Fibroblast of villous mesenchyme (primary cell): ENCODE data around the gene CAB39L. TPM values are rescaled to one million over a fixed set of nuclear protein-coding genes. Genes with fewer than 3 reads are reported as not detected.

Experiments
- DNase-seq: peaks from one replicate; pipeline ENCODE4 v3.0.0-alpha.2; 2010; ENCODE audit warnings: low read depth
- H3K4me3 ChIP-seq: 2 replicates; pipeline ENCODE4 v1.5.1; 2011; ENCODE audit warnings: low read depth, mild to moderate bottlenecking, low read length
- CTCF ChIP-seq: IDR thresholded peaks from 2 replicates; pipeline ENCODE4 v1.5.1; 2012; ENCODE audit warnings: low read depth, mild to moderate bottlenecking, low read length; ENCODE audit not compliant: insufficient read depth
- total RNA-seq: library from RNA; depleted of rRNA; stranded (reverse); fragments of >200 nt; gene quantifications from 2 replicates; pipeline ENCODE4 v1.2.3, GENCODE V29; 2012

The CAB39L gene
- total RNA-seq, 1 donor: 15.1 TPM

GRCh38 chr13:49347650-49348385 lies 96.0 kb downstream of the CAB39L start:
- DNase-seq: no peak
- H3K4me3 ChIP-seq: no peak overlapping the region
- no peak for TF ChIP-seq CTCF

DNA sequence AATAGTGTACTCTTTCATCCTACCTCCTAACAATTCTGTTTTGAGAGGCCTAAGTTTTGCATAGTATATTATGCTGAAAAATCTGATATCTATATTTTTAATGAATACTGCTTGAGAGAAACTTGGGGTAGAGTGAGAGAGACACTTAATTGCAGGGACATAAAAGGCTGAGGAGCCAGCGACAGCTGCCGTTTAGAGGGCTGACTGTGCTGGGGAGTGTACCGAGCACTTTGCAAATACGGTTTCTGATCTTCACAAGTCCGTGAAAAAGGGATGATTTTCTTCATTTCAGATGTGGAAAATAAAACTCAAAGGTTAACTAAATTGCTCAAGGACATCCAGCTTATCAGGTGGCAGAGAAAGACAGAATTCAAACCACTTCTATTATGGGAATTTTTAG lies 97.4 kb downstream of the CAB39L start:
- DNase-seq: no peak

GRCh38 chr13:49343731-49344130 lies 100.1 kb downstream of the CAB39L start:
- H3K4me3 ChIP-seq: no peak overlapping the region
- DNase-seq: no peak
- TF ChIP-seq CTCF: no peak

More for the DNA sequence above, 97.4 kb downstream of the CAB39L start:
- no peak overlapping the region for H3K4me3 ChIP-seq
- no peak for TF ChIP-seq CTCF

DNA sequence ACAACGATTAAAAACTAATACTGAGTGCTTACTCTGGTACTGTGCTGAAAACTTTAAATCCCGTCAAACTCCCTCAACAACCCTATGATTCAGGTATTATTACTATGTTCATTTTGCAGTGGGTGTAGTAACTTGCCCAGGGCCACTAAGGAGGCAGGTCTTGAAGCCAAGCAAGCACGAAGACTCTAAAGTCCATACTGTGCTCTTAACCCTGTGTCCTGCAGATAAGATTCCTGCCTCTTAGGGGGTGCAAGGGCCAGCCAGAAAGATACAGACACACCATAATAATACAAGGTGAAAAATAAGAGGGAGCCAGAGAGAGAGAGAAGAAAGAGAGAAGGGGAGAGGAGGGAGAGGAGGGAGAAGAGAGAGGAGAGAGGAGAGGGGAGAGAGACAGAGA lies 100.6 kb downstream of the CAB39L start:
- no peak for DNase-seq
- TF ChIP-seq CTCF: no peak
- H3K4me3 ChIP-seq: no peak overlapping the region

- H3K4me3 ChIP-seq: no peak overlapping the region
- TF ChIP-seq CTCF: no peak
- no peak for DNase-seq
Measured at GRCh38 chr13:49342454-49342853, 101.4 kb downstream of the CAB39L start.

GRCh38 chr13:49341941-49342340 lies 101.9 kb downstream of the CAB39L start:
- no peak for DNase-seq
- no peak overlapping the region for H3K4me3 ChIP-seq
- TF ChIP-seq CTCF: no peak

DNA sequence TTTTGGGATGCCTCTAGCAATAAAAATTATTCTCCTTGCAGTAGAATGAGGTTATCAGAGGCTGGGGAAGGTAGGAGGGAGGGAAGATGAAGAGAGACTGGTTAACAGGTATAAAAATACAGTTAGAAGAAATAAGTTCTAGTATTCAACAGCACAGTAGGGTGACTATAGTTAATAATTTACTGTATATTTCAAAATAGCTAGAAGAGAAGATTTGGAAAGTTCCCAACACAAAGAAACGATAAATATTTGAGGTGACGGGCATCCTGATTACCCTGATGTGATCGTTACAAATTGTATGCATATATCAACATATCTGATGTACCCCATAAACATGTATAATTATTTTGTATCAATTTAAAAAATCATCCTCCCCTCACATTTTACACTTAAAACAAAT lies 102.3 kb downstream of the CAB39L start:
- DNase-seq: no peak
- no peak for TF ChIP-seq CTCF
- H3K4me3 ChIP-seq: no peak overlapping the region
